ENCODE results near the gene BTC.
"Not testable (repeated sequence)": the region's sequence is repeated elsewhere in the genome, so short reads cannot be mapped to it uniquely, and the experiment has no call there.

The BTC gene, protein sequence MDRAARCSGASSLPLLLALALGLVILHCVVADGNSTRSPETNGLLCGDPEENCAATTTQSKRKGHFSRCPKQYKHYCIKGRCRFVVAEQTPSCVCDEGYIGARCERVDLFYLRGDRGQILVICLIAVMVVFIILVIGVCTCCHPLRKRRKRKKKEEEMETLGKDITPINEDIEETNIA

DNA sequence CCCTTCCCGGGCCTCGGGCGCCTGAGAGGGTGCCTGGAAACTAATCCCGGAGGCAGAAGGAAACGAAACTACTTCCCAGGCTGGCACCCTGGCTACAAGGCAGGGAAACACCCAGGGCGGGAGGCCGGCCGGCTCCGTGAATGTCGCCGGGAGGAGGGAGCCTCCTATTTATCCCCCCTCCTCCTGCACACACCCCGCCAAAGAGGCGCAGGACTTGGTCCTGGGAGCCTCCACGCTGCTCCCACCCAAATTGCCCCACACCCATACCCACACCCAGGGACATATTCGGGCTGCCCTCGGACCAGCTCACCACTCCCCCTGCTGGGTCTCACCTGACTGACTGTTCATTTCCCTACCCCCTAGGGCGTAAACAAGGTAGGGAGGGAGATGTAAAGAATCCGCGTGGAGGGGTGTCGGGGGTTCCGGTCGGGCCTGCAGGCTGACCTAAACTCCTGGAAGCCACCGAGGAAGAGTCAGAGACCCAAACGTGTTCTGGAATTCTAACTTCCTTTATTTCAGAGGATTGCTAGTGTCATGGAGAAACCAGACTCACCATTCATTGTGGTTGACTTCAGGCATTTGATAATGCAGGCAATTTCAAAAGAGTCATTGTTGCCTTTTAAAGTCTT lies at the start of gene BTC:
TSS of gene BTC (minus strand) at position 142 of the 629 bp plus-strand sequence. CDS start 198 bp downstream, outside the sequence.
- DNase-seq (ENCODE audit: low spot score) = no peak

DNA sequence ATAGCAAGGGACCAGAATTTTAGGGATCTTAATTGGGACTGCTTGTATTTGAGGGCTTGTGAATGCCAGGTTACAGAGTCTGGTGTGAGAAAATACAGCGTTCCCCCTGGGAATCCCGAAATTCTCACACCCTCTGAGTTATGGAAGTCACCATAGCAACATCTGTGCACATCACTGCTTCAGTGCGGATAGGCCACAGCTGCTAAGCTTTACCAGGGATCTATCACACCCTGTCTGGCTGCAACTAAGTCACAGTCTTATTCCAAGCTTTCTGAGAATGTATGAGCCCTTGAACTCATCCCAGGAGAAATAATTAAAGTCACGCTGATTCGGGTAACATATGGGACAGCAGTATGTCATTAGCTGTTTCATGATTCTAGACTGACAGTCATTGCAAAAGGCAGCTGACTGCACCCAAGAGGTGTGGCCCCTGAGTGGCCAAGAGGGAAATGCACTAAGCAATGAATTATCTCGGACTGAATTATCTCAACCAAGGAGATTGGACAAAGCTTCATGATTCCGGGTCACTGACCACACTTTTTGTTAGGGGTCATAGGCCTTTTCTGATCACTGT lies 46.7 kb upstream of the BTC start:
- DNase-seq (ENCODE audit: low spot score) = no peak

DNA sequence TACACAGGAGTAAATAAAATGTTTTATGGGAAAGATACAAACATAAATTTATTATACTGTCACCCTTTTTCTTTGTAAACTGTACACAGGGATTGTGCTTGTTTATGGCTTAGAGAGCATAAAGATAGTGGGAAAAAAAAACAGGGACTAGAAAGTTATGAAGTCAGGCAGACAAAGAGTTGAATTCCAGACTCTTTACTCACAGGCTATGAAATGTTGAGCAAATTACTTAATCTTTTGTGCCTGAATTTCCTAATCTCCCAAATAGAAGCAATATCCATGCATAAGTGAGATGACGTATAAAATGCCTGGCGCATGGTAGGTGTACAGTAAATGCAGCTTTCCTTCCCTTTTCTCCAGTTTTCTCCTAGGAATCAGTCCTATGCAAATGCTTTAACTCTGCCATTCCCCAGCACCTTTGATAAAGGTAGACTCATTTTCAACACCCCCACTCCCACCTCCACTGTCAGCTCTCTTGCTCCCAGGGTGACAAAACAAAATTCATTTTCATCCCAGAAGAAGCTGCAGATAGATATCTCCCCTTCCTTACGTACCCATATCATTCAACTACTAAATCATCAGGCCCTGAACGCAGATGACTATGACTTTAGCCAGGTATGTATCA lies 44.5 kb upstream of the BTC start:
- DNase-seq (ENCODE audit: low spot score) = no peak

DNA sequence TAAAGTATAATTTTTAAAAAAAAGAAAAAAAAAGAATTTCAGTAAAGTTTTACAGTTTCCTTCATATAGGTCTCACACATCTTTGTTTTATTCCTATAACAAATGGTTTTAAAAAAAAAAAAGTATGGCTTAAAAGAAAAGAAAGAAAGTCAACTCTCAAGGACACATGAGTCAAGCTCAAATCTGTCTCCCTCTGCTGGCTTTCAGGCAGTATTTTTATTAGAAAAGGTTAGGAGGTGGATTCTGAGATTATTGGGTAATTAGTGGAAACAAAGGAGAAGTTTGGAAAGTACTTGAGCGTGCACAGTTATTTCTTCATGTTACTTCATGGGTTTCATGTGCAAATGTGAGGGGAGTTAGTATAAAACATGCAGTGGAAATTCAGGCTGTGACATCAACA lies 36.6 kb upstream of the BTC start:
- no peak for DNase-seq (ENCODE audit: low spot score)

DNA sequence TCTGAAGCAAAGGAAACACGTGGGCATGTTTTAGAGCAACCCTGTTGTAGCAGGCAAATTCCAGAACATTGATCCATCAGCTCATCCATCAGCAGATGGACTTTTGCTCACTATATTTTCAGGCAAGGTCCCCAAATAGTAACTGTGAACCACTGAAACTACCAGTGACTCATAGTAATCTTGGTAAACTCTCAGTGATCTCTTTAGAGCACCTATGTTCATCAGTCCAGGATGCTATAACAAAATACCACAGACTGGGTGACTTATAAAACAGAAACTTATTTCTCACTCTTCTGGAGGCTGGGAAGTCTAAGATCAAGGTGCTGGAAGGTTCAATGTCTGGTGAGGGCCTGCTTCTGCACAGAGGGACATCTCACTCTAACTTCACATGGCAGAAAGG lies 28.9 kb upstream of the BTC start:
- DNase-seq (ENCODE audit: low spot score) = no peak

DNA sequence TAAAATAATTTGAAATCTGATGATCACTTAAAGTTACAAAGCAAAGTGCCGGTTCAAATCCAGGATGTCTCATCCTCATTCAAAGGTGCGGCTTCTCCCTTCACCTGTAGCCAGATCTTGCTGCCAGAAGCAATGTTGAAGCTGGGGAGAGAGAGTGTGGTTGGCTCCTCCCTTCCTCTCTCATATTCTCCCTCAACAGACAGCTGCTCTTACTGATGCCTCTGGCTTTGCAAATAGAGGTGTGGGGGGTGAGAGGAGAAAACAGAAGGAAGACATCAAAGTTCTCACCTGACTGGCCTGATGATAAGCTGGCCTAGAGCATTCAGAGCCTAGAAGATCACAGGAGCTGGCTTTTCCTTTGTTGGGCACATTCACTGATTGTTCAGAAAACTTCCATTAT lies 28.3 kb upstream of the BTC start:
- no peak for DNase-seq (ENCODE audit: low spot score)

DNA sequence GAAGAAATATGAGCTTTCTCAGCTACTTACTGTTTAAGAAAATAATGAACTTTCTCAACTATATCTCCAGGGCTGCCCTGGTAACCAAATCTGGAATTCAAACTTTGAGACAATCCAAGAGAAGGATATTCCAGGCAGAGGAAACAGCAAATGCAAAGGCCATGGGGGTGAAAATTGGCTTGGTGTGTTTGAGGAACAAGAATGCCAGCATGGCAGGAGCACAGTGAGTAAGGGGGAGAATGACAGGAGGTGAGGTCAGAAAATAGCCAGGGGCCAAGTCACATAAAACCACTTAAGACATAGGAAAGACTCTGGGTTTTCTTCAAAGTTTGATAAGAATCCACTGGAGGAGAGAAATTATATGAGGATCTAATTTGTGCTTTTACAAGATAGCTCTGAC lies 27.2 kb upstream of the BTC start:
- no peak for DNase-seq (ENCODE audit: low spot score)

DNA sequence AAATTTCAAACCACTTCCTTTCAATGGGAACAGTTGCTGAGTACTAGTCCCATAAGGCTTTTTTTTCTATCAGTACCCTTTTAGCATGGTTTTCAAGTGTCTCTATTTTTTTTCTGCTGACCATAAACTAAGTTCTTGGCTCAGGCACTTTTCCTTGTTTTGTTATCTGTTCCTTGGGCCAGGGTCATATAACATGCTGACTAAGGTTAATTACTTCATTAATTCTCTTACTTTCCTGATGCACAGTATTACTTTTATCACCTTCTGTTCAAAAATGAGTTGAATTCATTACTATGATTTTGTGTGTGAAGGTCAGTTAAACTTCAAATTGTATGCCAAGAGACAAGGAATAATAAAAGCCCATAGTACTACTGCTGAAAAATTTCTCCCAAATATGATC lies 19.7 kb upstream of the BTC start:
- no peak for DNase-seq (ENCODE audit: low spot score)

DNA sequence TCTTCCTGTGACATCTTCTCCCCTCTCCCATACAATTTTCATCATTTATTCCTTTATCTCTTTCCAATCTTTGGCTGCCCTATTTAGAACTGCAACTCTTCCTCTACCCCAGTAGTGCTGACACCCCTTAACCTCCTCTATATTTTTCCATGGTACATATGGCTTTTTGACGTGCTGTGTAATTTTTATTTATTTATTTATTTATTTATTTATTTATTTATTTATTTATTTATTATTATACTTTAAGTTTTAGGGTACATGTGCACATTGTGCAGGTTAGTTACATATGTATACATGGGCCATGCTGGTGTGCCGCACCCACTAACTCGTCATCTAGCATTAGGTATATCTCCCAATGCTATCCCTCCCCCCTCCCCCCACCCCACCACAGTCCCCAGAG lies 17.7 kb upstream of the BTC start:
- not testable (repeated sequence) for DNase-seq (ENCODE audit: low spot score)

DNA sequence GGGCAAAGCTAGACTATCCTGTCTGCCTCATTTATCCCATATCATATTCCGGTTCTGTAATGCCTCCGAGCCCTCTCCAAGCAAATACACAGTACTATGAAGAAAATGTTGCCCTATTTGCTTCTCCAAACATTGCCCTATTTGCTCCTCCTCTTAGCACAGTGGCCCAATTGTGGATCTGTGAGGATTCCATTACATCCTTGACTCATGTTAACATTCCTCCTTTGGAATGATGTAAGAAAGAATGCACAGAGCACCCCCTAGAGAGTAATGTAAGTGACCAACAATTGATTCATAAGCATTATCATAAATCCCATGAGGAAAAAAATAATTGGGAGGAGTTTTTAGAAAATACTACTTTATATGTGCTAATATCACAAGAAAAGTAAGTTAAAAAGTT lies 11.3 kb upstream of the BTC start:
- no peak for DNase-seq (ENCODE audit: low spot score)

DNA sequence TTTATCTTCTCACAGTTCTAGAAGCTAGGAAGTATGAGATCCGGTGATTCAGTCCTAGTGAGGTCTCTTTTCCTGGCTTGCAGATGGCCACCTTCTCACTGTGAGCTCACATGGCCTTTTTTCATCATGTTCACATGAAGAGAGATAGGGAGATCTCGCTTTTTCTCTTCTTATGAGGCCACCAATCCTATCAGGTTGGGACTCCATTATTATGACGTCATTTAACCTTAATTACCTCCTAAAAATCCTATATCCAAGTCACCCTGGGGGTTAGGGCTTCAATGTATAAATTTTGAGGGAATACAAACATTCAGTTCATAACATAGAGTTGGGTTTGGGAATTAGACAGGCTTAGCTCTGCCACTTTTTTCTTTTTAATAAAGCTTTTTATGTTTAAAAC lies 6.0 kb upstream of the BTC start:
- no peak for DNase-seq (ENCODE audit: low spot score)

DNA sequence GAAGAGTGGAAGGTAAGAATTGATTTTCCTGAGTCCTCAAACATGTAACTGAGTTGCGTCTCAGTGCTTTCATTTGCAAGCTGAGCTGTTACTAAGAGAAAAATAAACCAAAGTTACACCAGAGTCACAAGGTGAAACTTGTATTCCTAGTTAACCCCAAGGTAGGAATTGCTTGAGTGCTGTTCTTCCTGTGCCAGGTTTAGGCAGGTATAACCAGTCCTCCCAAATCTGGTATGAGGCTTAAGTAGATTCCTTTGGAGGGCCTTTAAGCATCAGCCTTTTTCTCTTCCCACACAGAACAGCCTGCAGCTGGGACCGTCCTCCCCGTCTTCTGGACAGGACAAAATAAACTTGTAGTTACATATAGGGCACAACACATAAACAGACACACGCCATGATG lies 2.3 kb upstream of the BTC start:
- DNase-seq (ENCODE audit: low spot score) = no peak

DNA sequence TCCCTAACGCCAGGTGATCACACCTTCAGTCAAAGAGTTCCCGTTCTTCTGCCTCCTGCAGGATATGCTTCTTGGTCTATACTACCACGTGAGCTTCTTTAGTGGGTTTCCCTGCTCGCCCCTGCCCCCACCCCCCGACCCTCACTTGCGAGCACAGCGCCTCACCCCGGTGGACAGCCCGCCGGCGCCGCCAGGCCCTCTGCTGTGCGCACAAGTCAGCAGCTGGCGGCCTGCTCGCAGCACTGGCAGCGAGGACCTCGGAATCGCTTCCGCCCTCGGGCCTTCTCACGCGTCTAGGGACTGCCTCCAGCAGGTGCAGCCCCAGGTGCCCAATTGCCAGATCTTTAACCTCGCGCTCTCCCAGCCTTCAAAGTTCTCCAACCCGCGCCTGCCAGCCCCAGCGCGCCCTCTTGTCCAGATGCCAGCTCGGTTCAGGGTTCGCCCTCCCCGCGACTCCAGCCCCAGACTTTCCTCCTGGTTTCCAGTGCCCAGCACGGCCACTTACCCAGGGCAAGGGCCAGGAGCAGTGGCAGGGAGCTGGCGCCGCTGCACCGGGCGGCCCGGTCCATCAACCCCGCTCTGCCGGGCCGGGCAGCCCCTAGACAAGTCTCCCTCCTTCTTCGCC lies 454 bp downstream of the BTC start:
- DNase-seq (ENCODE audit: low spot score) = no peak

DNA sequence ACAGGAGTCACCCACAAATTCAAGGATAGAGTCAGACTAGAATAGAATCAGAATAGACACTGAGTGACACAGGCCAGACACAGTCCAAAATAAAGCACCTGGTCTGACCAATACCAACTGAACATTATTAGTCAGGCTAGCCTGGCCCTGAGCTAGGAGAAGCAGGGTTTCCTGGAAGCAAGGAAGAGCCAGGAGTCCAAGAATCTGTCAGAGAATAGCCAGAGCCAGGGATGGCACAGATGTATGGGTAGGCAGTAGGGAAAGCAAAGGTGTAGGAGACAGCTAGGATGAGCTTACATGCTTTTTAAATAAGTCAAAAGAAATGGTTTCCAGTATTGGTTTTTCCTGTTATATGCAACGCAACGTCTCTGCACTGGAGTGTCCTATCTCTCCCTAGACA lies 3.7 kb downstream of the BTC start:
- DNase-seq (ENCODE audit: low spot score) = no peak

DNA sequence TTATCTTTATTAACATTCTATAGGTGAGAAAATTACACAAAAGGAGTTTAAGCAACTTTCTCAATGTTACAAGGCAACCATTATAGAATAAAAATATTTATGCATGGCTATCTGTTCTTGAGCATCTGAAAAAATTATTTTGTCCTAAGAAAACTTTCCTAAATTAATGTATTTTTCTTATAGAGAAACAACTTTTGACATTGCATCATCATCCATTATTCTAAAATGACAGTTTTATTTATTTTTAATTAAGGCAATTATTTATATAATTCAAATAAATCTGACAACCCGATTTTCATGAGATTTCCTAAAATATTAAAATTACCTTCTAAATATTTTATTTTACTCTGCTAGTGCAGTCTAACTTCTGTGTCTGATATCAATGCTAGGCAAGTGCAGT lies 4.8 kb downstream of the BTC start:
- no peak for DNase-seq (ENCODE audit: low spot score)

DNA sequence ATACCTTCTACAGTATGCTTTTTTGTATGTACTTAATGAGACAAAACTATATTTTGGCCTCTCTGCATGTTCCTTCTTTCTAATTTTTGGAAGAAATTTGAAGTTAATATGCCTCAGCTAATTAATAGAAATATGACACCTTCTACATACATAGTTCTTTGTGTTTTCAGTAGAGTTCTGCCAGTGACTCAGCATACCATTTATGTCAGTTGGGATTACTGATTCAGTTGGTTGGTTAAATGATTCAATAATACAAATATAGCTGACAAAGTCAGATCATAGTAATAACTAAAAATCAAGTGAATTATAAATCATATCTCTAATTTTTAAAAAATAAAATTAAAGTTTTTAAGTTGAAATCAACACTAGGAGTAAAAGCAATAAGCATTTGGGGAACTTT lies 16.8 kb downstream of the BTC start:
- no peak for DNase-seq (ENCODE audit: low spot score)

DNA sequence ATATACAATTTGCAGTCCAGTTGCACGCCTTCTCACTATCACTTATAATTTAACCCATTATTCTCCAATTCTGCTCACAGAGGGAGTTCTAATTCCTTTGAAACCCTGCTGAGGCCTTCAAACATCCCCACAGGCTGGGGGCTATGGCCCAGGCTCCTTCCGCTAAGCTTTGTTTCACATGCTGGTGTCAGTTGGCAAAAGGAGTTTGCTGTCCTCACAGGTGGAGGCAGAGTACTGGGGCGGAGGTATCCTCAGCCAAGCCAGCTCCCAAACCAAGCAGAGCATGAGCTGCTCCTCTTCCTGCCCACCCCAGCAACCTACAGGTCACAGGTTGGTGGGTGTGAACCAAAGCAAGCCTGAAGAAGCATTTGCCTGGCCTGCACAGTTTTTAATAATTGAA lies 21.5 kb downstream of the BTC start:
- DNase-seq (ENCODE audit: low spot score) = no peak

DNA sequence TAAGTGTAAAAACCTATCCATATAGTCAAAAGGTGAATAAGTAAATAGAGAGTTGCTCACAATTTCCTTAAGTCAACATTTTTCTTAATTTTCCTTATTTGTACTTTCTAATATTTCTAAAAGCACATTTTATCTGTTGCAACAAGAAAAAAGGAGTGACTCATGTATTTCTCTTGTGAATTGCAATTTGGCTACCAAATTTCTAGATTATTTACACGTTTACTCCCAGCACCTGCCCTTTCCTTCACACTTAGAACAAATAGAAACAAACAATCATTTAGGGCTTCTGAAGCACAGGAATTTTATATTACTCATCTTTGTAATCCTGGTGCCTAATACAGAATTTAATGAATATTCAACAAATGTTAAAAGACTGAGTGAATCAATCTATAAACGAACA lies 22.2 kb downstream of the BTC start:
- no peak for DNase-seq (ENCODE audit: low spot score)

DNA sequence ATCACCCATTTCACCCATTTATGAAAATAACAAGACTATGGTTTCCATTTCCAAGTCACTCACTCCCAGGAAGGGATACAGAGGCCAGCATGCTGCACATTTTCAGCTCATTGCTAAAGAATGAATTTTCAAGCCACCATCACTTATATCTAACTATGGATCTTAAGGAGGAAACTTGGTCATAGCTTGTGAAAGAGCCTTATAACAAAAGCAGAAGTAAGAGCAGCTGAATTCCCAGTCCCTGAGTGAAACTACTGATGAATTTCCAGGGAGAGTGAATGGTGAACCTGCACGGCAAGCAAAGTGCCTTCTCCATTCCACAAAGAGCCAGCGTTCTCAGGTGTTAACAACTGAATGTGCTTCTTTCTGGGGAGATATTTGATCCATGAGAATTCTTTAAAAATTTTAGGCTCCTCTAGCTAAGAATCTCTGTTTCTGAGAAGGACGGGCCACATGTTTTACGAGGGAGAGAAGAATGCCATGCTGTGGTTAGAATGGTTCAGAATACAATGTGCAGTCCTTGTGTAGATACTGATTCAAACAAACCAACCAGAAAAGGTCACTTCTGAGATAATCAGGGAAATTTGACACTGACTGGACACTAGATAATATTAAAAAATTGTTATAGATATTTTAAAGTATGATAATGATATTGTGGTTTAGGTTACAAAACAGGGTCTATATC lies 24.0 kb downstream of the BTC start:
- no peak for DNase-seq (ENCODE audit: low spot score)

DNA sequence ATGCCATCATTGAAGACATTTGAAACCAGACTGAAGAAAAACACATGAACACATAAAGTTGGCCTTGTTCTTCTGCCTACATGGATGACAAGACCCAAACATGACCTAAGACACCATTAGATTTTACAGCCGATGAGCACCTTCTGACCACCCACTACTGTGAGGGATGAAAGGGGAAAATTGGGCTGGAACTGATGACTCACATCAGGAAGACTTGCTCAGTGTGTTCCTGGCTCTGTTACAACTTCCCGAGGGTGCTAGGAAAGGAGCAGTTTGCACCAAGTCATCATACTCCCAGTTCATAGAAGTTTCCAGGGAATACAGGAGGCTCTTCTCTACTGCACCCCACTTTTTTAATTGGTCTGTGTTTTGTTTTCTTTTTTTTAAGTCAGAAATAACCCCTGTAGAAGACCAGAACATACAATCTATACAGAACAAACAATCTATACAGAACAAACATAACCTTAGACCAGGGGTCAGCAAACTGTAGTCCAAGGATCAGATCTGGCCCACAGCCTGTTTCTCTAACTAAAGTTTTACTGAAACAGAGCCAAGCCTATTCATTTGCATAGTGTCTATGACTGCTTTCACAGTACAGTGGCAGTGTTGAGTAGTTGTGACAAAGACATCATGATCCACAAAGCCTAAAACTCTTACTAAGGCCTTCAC lies 25.3 kb downstream of the BTC start:
- no peak for DNase-seq (ENCODE audit: low spot score)

DNA sequence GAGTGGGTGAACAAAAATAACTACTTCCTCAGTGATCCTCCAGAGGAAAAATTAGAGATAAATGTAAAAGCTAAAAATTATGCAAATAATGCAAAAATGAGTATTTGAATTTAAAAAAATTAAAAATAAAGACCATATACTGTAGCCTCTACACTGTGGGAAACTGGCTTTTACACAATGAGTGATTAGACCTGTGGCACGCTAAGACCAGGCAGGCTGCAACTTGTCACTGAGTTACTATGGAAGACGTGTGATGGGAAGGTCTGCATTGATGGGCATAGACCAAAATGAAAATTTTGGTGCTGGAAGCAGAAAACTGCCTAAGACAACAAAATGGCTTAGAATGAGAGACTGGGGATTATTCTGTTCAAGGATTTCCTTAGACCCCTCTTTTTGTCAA lies 30.2 kb downstream of the BTC start:
- no peak for DNase-seq (ENCODE audit: low spot score)

DNA sequence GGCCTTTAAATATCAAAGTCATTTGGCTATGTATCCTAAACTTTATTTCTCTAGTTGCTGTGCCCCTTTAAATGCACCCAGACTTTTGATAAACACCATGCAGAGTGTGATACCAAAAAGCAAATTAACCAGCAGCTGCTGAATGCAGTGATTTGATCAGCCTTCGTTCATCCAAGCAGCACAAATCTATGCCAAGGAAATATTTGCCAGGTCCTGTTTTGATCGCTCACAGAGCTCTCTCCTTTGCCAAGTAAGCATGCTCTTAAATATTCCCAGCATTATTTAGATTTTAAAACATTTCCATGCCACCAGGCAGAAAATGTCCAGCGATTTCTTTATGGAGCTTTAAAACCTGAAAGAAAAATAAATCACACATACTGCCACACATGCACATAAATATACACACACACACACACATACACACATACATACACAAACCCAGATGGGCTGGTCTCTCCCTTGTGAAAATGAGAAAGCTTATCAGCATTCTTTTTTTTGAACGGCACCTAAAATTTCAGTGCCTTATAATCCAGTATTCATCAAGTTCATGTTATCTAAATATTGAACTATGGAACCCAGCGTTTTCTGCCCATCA lies 35.7 kb downstream of the BTC start:
- DNase-seq (ENCODE audit: low spot score) = no peak

Measured in globus pallidus (tissue), 1 donor.